ENCODE results near the gene COX5A.

GRCh38 chr15:74872702-74873035 lies 65.2 kb downstream of the COX5A start:
- TF ChIP-seq CTCF (conservative IDR thresholded peaks at IDR 0.05; ENCODE audit: low read depth, low read length) (no peak), RAD21 (IDR thresholded peaks at IDR 0.05; ENCODE audit: low read length) (no peak), RFX5 (IDR thresholded peaks at IDR 0.05; ENCODE audit: low read depth, low read length) (no peak), BHLHE40 (IDR thresholded peaks at IDR 0.05; ENCODE audit: low read depth, low read length) (no peak), POLR2A (IDR thresholded peaks at IDR 0.05; ENCODE audit: low read depth, low read length) (no peak), RCOR1 (IDR thresholded peaks at IDR 0.05; ENCODE audit: insufficient replicate concordance, low read length) (no peak), MAZ (IDR thresholded peaks at IDR 0.05; ENCODE audit: borderline replicate concordance, low read depth, low read length) (no peak), FOS (IDR thresholded peaks at IDR 0.05; ENCODE audit: low read depth, low read length) (no peak), SMC3 (IDR thresholded peaks at IDR 0.05; ENCODE audit: low read depth, low read length) (no peak)
